HG03196 (cell line): Measurements from ENCODE around the gene DIP2B.
"Not testable (repeated sequence)": the region's sequence is repeated elsewhere in the genome, so short reads cannot be mapped to it uniquely, and the experiment has no call there.

Source experiments
- ATAC-seq: cut with Tn5 transposase; IDR thresholded peaks from one replicate; pipeline ENCODE4 v1.9.1; 2021; ENCODE audit not compliant: unreplicated experiment

DIP2B gene

GRCh38 chr12:50665170-50665569 lies 160.4 kb downstream of the DIP2B start:
- ATAC-seq = no peak

GRCh38 chr12:50665609-50666008 lies 160.8 kb downstream of the DIP2B start:
- ATAC-seq = no peak

GRCh38 chr12:50666023-50666422 lies 161.2 kb downstream of the DIP2B start:
- no peak for ATAC-seq

GRCh38 chr12:50672158-50672557 lies 167.4 kb downstream of the DIP2B start:
- ATAC-seq = no peak

GRCh38 chr12:50676756-50677155 lies 172.0 kb downstream of the DIP2B start:
- no peak for ATAC-seq

- ATAC-seq = no peak
These were observed 173.1 kb downstream of the DIP2B start for GRCh38 chr12:50677858-50678257.

GRCh38 chr12:50678650-50679365 lies 174.0 kb downstream of the DIP2B start:
- ATAC-seq = no peak

GRCh38 chr12:50679612-50680011 lies 174.8 kb downstream of the DIP2B start:
- no peak for ATAC-seq

- ATAC-seq = not testable (repeated sequence)
These were observed 176.3 kb downstream of the DIP2B start for GRCh38 chr12:50681064-50681463.

- ATAC-seq = no peak
These were observed 180.9 kb downstream of the DIP2B start for GRCh38 chr12:50685641-50686040.

GRCh38 chr12:50686406-50686805 lies 181.6 kb downstream of the DIP2B start:
- no peak for ATAC-seq

GRCh38 chr12:50686976-50687375 lies 182.2 kb downstream of the DIP2B start:
- no peak for ATAC-seq

GRCh38 chr12:50689437-50689836 lies 184.7 kb downstream of the DIP2B start:
- ATAC-seq = no peak

GRCh38 chr12:50690925-50691324 lies 186.1 kb downstream of the DIP2B start:
- no peak for ATAC-seq

GRCh38 chr12:50695961-50696360 lies 191.2 kb downstream of the DIP2B start:
- ATAC-seq = no peak

- ATAC-seq = no peak
These were observed 192.1 kb downstream of the DIP2B start for GRCh38 chr12:50696931-50697330.

GRCh38 chr12:50699154-50699553 lies 194.4 kb downstream of the DIP2B start:
- no peak for ATAC-seq

GRCh38 chr12:50699940-50700339 lies 195.2 kb downstream of the DIP2B start:
- ATAC-seq = no peak

- no peak for ATAC-seq
These were observed 201.8 kb downstream of the DIP2B start for GRCh38 chr12:50706606-50707005.

- ATAC-seq = no peak
These were observed 202.6 kb downstream of the DIP2B start for GRCh38 chr12:50707396-50707795.

- ATAC-seq = no peak
These were observed 203.8 kb downstream of the DIP2B start for GRCh38 chr12:50708631-50709030.

- ATAC-seq = no peak
These were observed 206.3 kb downstream of the DIP2B start for GRCh38 chr12:50711121-50711520.

GRCh38 chr12:50715174-50715573 lies 210.4 kb downstream of the DIP2B start:
- no peak for ATAC-seq
